Endodermal cell (in vitro differentiated cells): ENCODE data around the gene KRTAP9-2. TPM values are rescaled to one million over a fixed set of nuclear protein-coding genes. Genes with fewer than 3 reads are reported as not detected.

ENCODE experiments used
- total RNA-seq, 2 donors: library from RNA; stranded (reverse); fragmentation: NEBNext Ultra II Directional in 1 of 2; extraction: Animal tissue kit (Norgen Biotek cat#: 25700) in 1 of 2; gene quantifications; 2 replicates in 1 of 2; 3 replicates in 1 of 2; pipeline ENCODE4 v1.2.1, GENCODE V29; 2021

The KRTAP9-2 gene
- total RNA-seq, 2 donors from 2014 or later, result not detected

Other genes with a start within 250 kb of the KRTAP9-2 start
- not detected for gene KRT40, start 242.3 kb upstream of the KRTAP9-2 start, total RNA-seq
- gene KRTAP3-3, start 232.5 kb upstream of the KRTAP9-2 start, total RNA-seq, result not detected
- gene KRTAP3-2, start 226.7 kb upstream of the KRTAP9-2 start, total RNA-seq, result not detected
- gene KRTAP3-1, start 217.5 kb upstream of the KRTAP9-2 start, total RNA-seq, result not detected
- not detected for gene KRTAP1-5, start 199.4 kb upstream of the KRTAP9-2 start, total RNA-seq
- gene KRTAP1-4, start 196.5 kb upstream of the KRTAP9-2 start, total RNA-seq, result not detected
- gene KRTAP1-3, start 191.8 kb upstream of the KRTAP9-2 start, total RNA-seq, result not detected
- gene KRTAP1-1, start 185.2 kb upstream of the KRTAP9-2 start, total RNA-seq, result not detected
- gene KRTAP2-1, start 179.3 kb upstream of the KRTAP9-2 start, total RNA-seq, result not detected
- not detected for gene KRTAP2-2, start 171.4 kb upstream of the KRTAP9-2 start, total RNA-seq
- not detected for gene KRTAP2-3, start 166.5 kb upstream of the KRTAP9-2 start, total RNA-seq
- gene KRTAP2-4, start 160.8 kb upstream of the KRTAP9-2 start, total RNA-seq, result not detected
- gene KRTAP4-7, start 142.5 kb upstream of the KRTAP9-2 start, total RNA-seq, result not detected
- not detected for gene KRTAP4-8, start 128.5 kb upstream of the KRTAP9-2 start, total RNA-seq
- gene KRTAP4-16, start 124.4 kb upstream of the KRTAP9-2 start, total RNA-seq, result not detected
- not detected for gene KRTAP4-9, start 121.3 kb upstream of the KRTAP9-2 start, total RNA-seq
- gene KRTAP4-11, start 108.3 kb upstream of the KRTAP9-2 start, total RNA-seq, result not detected
- not detected for gene KRTAP4-12, start 102.5 kb upstream of the KRTAP9-2 start, total RNA-seq
- gene KRTAP4-6, start 86.1 kb upstream of the KRTAP9-2 start, total RNA-seq, result not detected
- gene KRTAP4-5, start 76.8 kb upstream of the KRTAP9-2 start, total RNA-seq, result not detected
- gene KRTAP4-4, start 65.9 kb upstream of the KRTAP9-2 start, total RNA-seq, result not detected
- not detected for gene KRTAP4-3, start 58.4 kb upstream of the KRTAP9-2 start, total RNA-seq
- not detected for gene KRTAP4-2, start 48.4 kb upstream of the KRTAP9-2 start, total RNA-seq
- not detected for gene KRTAP4-1, start 41.7 kb upstream of the KRTAP9-2 start, total RNA-seq
- not detected for gene KRTAP9-1, start 36.8 kb upstream of the KRTAP9-2 start, total RNA-seq
- not detected for gene KRTAP9-3, start 5.8 kb downstream of the KRTAP9-2 start, total RNA-seq
- gene KRTAP9-8, start 11.4 kb downstream of the KRTAP9-2 start, total RNA-seq, result not detected
- not detected for gene KRTAP9-4, start 23.0 kb downstream of the KRTAP9-2 start, total RNA-seq
- gene KRTAP9-9, start 28.7 kb downstream of the KRTAP9-2 start, total RNA-seq, result not detected
- not detected for gene KRTAP9-6, start 38.7 kb downstream of the KRTAP9-2 start, total RNA-seq
- not detected for gene KRTAP9-7, start 49.0 kb downstream of the KRTAP9-2 start, total RNA-seq
- gene KRTAP29-1, start 76.2 kb downstream of the KRTAP9-2 start, total RNA-seq, result not detected
- not detected for gene KRTAP16-1, start 82.7 kb downstream of the KRTAP9-2 start, total RNA-seq
- gene KRTAP17-1, start 89.1 kb downstream of the KRTAP9-2 start, total RNA-seq, result under 1 TPM; 0.46 to 0.48 TPM
- gene KRT33A, start 124.2 kb downstream of the KRTAP9-2 start, total RNA-seq, result not detected
- gene KRT33B, start 143.2 kb downstream of the KRTAP9-2 start, total RNA-seq, result not detected
- not detected for gene KRT34, start 155.7 kb downstream of the KRTAP9-2 start, total RNA-seq
- gene KRT31, start 171.0 kb downstream of the KRTAP9-2 start, total RNA-seq, result not detected
- not detected for gene KRT37, start 197.9 kb downstream of the KRTAP9-2 start, total RNA-seq
- not detected for gene KRT38, start 214.3 kb downstream of the KRTAP9-2 start, total RNA-seq
- gene KRT32, start 240.7 kb downstream of the KRTAP9-2 start, total RNA-seq, result not detected